Stimulated activated CD8-positive, alpha-beta memory T cell treated with anti-CD3 and anti-CD28 coated beads, Interleukin-4, amount 100 ng/mL, for 4 hours (primary cell): ENCODE data around the gene MRPL43.
"Not testable (repeated sequence)": the region's sequence is repeated elsewhere in the genome, so short reads cannot be mapped to it uniquely, and the experiment has no call there.

Experiments used
- DNase-seq, 2 donors: peaks; one replicate each; pipeline ENCODE4 v3.0.0-alpha.2; 2020; ENCODE audit warnings: low read depth in 2 of 2, low spot score in 1 of 2

The MRPL43 gene

DNA sequence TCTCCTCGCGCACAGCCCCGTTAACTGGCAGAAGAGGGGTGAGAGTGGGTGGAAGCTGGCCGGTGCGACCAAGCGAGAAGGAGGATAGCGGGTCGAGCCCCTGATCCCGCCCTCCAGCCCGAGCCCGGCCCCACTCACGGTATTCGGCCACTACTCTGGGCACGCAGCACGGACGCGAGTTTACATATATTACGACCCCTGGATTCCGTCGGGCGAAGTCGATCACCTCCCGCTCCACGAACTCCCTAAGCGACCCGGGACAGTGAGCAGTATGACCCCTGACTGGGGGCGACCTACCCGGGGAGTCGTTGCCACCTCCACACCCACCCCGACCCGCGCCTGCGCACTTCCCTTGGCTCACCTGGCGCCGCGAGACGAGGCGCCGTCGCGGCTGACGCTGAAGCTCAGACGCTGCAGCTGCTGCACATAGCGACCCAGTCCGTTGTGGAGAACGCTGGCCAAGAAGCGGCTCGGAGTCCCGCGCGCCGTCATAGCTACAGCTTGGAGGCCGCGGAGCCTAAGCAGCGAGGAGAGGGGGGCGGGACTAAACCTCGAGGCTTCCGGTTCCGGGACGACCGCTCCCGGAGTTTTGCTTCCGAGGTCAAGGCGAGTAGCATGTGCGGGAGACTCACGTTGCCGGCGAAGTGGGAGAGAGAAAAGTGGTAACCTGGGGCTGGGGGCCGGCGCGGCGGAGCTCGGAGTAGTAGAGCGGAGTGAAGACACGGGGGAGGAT is at the start of gene MRPL43, which contains the start of gene TWNK:
MRPL43 (minus strand) TSS at position 546 of the 733 bp plus-strand sequence; CDS start at position 492, 54 bp downstream.
TWNK (plus strand) TSS at position 592 of the 733 bp plus-strand sequence. CDS start 668 bp downstream, outside the sequence.
- DNase-seq = peak; percentile 67 to 71

DNA sequence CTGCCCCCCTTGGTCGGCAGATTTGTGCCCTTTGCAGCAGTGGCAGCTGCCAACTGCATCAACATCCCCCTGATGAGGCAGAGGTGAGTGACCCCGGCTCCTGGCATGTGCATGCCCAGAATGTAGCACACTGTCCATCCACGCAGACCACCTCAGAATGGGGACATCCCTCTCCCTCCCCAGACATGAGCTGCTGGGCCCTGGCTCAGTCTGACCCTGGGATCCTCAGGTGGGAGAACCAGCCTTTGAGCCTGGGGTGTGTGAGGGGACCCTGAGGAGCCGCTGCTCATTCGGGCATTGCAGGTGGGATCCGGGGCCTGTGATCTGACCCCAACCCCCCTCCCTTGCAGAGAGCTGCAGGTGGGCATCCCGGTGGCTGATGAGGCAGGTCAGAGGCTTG is 49.4 kb upstream of the MRPL43 start:
- no peak for DNase-seq

DNA sequence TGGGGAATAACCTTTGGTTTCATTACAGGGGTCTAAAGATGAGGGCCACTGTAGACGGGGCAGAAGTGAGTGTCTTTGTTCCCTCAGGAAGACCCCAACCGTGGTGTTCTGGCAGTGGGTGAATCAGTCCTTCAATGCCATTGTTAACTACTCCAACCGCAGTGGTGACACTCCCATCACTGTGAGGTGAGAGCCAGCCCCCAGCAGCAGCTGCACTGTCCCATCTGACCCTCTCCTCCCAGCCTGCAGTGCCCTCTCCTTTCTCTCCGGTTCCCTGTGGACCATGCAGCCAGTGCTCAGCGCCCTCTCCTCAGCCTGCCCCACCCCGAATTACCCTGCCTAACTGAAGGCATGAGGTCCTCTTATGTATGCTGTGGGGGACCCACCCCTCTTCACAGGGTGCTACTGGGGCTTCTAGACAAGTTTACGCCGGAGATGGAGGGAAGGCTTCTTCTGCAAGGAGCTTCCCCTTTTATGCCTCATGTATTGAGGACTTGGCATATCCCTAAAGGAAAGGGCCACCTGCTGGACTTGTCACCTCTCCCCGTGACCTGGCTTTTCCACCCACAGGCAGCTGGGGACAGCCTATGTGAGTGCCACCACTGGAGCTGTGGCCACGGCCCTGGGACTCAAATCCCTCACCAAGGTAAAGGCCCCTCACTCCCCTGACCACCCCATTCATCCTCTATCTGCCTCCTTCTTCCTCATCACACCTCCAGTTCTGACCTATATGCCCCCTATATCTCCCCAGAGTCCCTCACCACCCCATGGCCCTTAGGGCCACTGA is 48.8 kb upstream of the MRPL43 start:
- no peak for DNase-seq

DNA sequence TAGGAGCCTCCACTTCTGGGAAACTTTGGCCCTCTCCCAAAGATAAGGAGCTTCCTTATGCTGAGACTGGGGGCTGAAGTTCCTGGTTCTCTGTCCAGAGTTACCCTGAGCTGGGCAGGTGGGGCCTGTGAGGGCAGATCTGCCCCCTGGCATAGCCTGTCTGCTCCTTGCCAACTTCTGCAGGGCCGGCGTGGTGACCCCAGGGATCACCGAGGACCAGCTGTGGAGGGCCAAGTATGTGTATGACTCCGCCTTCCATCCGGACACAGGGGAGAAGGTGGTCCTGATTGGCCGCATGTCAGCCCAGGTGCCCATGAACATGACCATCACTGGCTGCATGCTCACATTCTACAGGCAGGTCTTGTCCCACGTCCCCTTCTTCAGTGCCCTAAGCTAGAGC is 48.0 kb upstream of the MRPL43 start:
- DNase-seq = no peak

DNA sequence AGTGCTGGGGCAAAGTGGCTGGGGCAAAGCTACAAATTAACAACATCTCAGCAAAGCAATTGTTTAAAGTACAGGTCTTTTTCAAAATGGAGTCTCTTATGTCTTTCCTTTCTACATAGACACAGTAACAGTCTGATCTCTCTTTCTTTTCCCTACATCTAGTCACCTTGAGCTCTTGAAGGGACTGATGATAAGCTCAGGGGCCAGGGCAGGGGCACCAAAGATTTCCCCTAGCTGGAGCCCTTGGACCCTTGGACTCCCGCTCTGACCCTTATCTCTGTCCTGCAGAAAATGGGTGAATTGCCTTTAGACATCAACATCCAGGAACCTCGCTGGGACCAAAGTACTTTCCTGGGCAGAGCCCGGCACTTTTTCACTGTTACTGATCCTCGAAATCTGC is 47.1 kb upstream of the MRPL43 start:
- not testable (repeated sequence) for DNase-seq

DNA sequence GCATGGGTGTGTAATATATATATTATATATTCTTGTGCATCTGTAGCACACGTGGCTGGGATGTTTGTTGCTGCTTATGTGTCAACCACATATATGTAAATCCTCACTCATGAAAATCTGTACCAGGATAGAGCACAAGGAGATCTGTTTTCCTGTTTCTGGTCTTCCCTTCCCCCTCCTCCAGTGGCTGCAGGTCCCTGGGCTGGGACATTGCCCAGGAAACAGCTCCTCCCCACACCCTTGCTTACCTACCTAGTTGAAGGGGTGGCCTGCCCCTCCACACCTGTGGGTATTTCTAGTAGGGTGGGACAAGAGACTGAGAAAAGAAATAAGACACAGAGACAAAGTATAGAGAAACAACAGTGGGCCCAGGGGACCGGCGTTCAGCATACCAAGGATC is 46.0 kb upstream of the MRPL43 start:
- DNase-seq = no peak

DNA sequence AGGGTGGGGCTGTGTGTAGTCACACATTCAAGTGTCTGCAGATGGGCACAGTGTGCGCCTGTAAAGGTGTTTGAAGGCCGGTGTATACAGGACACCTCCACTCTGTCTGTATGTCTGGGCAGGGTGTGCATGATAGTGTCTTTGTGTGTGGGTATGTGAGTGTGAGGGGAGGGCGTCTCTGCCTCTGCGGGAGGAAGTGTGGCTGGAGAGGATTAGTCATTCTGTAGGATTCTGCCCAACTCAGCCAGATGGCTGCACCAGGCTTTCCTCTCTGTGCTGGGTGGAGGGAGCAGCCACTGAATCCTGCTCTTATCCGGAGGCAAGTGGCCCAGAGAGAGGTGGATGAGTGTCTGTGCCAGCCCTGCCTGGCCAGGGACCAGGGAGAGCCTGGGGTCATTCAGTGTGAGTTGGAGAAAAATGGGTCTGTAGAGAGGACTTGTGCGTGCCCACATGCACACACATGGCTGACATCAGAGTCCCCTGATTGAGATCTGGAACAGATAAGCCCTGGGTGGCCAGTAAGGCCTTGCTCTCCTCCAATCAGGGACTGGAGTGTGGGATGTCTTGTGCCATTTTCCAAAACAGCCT is 45.4 kb upstream of the MRPL43 start:
- peak; percentile 40 to 52 for DNase-seq

DNA sequence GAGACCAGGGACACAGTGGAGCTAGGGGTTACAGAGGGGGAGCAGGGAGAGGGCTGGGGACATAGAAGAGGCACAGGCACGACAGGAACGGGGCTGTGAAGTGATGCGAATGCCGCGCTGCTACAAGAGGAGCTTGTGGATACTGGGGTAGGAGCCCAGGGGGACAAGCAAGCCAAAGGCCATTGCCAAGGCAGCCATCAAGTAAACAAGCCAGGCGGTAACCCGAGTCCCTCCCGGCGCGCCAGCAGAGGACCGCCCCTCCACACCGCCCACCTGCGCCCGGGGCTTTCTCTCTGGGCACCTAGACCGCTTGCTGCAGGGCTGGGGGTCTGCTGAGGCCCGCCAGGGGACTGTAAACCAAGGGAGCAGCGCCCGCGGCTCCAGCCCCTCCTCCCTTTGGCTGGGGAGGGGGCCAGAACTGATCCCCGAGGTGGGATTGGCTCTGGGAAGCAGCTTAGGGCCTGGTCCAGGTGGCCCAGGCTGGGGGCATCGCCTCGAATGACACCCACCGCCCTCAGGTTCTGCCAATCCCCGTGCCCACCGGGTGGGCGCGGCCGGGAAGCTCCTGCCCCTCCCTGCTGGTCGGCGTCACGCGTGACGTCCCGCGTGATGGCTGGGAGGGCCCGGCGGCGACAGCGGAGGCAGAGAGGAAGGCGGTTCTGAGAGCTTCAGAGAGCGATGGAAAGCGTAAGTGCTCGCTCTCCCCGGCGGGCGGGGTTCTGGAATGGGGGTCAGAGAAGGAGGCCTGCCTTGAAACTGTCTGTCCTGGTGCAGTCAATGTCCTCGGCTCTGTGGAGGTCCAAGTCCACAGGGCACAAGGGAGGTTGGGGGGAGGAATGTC is 44.7 kb upstream of the MRPL43 start:
- peak; percentile 53 for DNase-seq

DNA sequence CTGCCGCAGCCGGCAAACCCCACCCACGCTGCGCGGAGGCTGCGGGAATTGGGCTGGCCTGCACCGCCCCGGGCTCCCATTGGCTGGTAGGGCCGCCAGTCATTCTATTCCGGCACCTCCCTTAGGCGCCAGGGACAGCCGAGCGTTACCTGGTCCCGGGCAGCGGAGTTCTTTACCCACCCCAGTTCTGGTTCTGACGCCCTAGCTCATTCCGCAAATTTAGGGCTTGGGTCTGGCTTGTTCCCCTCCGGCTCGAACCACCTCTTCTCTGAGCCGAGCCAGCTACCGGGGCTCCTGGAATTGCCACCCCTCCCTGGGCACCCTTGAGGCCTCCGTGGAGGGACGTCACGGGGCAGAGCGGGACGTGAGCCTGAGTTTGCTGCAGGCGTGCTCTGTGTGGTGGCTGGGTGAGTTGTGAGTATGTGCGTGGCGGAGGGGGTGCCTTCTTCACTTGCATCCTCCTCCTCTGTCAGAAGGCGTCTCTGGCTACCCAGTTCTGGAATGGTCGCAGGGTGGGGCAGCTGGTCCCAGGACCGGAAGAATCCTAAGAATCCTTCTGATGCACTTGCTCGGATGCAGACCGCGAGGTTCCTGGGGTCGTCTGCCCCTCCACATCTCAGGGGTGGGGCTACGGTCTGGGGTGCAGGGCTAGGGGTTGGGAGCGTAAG is 44.0 kb upstream of the MRPL43 start, which contains the start of the genes PDZD7 and SFXN3:
PDZD7 (minus strand) TSS at position 2 of the 668 bp plus-strand sequence. CDS start 910 bp downstream, outside the sequence.
SFXN3 (plus strand) TSS at position 107 of the 668 bp plus-strand sequence. CDS start 3,461 bp downstream, outside the sequence.
- DNase-seq = peak; percentile 92

DNA sequence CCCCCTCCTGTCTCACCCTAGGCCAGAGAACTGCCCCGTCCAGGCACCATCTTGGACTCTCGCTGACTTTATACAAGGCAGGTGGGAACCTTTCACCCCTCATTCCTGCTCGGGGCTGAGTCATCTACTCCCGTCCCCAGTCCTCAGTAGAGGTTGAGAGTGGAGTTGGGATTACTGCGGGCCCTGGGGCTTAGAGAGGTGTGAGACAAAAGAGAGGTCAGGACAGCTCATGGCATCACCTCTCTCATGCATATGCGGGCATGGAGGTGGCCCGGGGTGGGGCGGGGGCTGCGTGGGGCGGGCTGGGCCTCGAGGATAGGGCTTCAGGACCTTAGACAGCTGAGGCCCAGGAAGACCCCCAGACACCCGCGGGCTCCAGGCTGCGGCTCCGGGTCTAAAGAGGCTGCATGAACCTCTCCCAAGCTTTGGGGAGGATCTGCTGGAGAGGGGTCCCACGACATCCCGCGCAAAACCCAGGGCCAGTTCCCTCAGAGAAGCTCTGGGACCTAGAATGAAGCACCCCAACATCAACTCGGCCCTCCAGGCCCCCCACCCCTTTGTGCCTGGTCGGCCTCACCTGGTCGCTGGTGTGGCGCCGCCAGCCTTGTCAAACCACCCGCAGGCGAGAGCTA is 43.3 kb upstream of the MRPL43 start:
- DNase-seq = no peak

DNA sequence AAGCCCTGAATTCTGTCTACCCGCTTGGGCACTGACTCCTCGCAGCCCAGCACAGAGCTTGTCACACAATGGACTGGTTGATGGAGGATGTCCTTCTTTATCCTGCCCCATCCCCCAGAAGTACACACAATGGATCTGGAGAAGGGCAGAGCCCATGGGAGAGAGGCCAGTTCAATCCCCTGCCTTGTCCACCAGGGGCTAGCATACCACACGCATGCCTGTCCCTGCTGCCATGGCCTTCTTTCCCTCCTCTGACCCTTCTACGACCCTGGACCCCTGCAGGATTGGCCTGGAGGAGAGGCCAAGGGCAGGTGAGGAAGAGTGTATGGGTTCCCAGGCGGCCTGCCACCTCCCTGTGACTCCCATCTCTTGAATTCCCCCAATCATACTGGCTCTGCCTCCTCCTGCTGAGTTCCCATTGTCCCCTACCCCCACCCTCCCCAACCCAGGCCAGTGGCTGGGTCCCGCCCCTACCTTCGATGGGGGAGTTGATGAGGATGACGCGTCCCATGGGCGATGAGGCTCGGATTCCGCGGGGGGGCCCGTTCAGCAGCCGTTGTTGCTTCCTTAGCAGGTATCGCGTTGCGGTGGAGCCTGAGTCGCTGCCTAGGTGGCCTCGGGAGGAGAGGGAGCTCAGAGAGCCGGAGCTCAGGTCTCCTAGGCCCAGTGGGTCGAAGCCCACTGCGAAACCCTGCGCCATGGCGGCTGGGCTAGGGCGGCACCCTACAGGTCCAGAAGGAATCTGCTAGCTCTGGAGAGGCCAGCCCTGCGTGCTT is 42.4 kb upstream of the MRPL43 start:
- no peak for DNase-seq

DNA sequence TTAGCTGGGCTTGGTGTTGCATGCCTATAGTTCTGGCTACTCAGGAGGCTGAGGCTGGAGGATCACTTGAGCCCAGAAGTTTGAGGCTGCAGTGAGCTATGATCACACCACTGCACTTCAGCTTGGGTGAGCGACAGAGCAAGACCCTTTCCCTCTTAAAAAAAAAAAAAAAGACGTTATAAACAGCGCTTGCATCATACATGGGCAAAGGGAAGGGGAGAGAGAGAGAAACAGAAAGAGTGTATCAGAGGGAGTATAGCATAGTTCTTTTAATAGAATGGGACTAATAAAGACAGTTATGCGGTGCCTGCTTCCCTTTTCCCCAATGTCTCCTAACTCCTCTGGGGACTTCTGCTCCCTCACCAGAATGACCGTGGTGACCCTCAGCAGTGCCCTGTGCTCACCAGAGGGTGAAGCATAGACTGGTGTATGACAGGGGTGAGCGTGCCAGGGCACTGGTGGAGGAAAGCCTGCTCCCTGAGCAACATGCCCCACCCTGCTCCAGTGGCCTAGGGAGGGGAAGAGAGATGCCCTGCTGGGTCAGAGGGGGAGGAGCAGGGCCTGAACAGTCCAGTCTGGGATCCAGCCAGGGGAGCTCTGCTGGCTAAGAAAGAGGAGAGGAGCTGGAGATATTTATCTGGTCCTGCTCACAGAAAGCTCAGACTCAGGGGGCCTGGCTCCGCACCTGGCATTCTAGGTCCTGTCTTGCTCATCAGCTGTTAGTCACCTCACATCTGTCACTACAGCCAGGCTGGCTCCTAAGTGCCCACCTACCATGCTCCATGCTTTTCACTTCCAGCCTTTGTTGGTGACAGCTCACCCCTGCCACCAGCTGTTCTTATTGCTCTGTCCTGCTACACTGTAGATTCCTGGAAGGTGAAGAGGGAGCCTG is 41.4 kb upstream of the MRPL43 start:
- DNase-seq = no peak

DNA sequence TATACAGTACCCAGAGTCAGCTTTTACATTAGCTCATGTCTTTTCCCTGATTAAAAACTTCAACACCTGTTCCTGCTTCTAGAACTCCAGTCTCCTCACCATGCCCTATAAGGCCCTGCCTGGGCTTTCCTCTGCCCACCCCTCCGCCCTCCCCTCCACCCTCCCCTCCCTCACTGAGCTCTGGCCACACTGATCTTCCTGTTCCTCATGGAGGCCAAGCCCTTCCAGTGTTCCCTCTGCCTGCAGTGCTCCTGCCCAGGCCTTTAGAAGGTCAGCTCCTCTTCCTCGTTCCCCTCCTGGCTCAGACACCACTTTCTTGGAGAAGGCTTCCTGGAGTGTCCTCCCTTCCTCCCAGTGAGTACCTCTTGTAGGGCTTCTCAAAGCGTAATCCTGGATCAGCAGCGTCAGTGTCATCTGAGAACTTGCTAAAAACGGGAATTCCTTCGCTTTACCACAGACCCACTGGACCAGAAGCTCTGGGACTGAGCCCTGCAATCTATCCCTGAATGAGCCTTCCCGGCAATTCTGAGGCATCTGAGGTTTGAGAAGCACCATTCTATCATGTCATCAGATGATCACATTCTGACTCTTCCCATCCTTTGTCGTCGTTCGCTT is 39.9 kb upstream of the MRPL43 start:
- no peak for DNase-seq

DNA sequence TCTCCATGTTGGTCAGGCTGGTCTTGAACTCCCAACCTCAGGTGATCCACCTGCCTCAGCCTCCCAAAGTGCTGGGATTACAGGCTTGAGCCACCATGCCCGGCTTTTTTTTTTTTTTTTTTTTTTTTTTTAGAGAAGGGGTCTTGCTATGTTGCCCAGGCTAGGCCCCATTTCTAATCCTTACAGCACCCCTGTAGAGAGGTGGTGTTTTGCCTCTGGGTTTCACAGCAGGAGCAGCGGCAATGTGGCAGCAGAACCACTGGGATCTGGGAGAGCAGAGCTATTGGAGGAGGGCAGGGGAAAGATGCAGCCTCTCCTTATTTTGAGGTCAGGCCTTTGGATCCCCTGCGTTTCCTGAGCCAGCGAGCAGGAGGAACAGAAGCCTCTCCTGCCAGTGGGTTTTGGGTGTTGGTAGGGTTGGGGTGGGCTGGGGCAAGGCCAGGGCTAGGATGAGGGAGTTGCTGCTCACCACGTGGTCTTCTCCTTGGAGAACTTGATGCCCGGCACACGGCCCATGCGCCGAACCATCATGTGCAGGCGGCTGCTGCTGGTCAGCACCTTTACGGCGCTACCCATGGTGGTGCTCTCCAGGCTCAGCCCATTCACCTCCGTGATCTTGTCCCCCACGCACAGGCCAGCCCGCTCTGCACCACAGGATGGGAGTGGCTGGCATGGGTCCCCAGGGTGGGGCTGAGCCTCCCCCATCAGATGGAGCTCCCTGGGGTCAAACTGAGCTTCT is 35.8 kb upstream of the MRPL43 start:
- no peak for DNase-seq

DNA sequence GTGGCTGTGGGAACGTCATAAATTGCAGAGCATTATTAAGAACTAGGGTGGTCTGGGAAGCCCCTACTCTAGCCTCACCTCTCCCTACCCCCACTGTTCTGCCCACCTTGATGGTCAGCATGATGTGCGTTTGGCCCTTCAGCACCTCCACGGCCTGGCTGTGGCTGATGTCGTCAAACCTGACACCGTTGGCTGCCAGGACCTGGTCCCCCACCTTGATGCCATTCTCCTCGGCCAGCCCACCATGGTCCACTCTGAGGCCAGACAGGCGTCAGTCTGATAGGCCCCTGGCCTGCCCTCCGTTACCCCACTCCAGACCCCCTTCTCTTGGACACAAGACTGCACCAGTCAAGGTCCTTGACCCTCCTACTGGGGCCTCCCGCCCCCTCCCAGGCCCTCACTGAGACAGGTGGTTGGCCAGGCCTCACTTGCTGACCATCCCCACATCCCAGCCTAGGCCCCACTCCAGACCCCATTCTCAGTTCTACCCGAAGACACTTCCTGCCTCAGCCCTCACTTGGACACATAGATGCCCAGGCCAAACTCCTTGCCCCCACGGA is 34.5 kb upstream of the MRPL43 start:
- DNase-seq = no peak

DNA sequence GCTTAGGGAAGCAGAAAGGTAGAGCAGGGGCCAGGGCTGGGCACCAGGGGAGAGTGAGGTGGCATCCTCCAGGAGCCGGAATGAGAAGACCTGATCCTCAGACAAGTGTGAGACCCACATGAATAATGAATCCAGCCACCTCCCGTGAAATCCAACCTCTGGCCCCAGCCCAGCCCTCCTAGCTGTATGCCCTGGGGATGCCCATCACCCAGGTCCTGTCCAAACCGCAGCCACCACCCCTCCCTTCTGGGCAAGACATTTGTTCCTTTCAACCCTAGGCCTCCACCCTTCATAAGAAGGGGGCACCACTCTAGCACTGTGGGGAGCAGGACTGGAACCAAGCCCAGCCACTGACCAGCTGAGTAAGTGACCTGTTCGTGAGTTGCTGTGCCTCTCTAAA is 33.9 kb upstream of the MRPL43 start:
- no peak for DNase-seq
